RWPE2 (cell line): ENCODE data around the gene KNCN.

ENCODE experiments used
- ATAC-seq: fragments of 200-7000 bp; cut with Tn5 transposase; 3 replicates; pipeline ENCODE4 v1.9.1; 2021; ENCODE audit warnings: low read depth
- DNase-seq: peaks from one replicate; pipeline ENCODE4 v3.0.0-alpha.2; 2020; ENCODE audit warnings: low spot score
- H3K27ac ChIP-seq: fragments of 450-650 bp; 2 replicates; pipeline ENCODE4 v1.5.1; 2017; ENCODE audit warnings: mild to moderate bottlenecking; ENCODE audit not compliant: poor library complexity, severe bottlenecking
- H3K27me3 ChIP-seq: fragments of 250-450 bp; sonication (Bioruptor Pico); 2 replicates; pipeline ENCODE4 v1.5.1; 2021; ENCODE audit warnings: mild to moderate bottlenecking, moderate library complexity; ENCODE audit not compliant: insufficient read depth, poor library complexity, severe bottlenecking
- H3K36me3 ChIP-seq: fragments of 250-450 bp; sonication (Bioruptor Pico); 2 replicates; pipeline ENCODE4 v1.5.1; 2020; ENCODE audit warnings: low read depth, mild to moderate bottlenecking, moderate library complexity
- H3K4me1 ChIP-seq: fragments of 250-450 bp; sonication (Bioruptor Pico); 2 replicates; pipeline ENCODE4 v1.5.1; 2021; ENCODE audit warnings: mild to moderate bottlenecking, moderate library complexity; ENCODE audit not compliant: insufficient read depth, poor library complexity, severe bottlenecking
- H3K4me3 ChIP-seq: fragments of 250-450 bp; sonication (Bioruptor Pico); 2 replicates; pipeline ENCODE4 v1.5.1; 2021; ENCODE audit warnings: mild to moderate bottlenecking, moderate library complexity; ENCODE audit not compliant: severe bottlenecking
- H3K9me3 ChIP-seq: fragments of 250-450 bp; sonication (Bioruptor Pico); 2 replicates; pipeline ENCODE4 v1.5.1; 2021; ENCODE audit warnings: mild to moderate bottlenecking, moderate library complexity; ENCODE audit not compliant: severe bottlenecking
- TF ChIP-seq, protein P1 (sequence below): fragments of 450-650 bp; IDR thresholded peaks from one replicate; pipeline ENCODE4 v1.5.1; 2017; ENCODE audit warnings: mild to moderate bottlenecking, moderate library complexity; ENCODE audit not compliant: poor library complexity, severe bottlenecking

KNCN gene

DNA sequence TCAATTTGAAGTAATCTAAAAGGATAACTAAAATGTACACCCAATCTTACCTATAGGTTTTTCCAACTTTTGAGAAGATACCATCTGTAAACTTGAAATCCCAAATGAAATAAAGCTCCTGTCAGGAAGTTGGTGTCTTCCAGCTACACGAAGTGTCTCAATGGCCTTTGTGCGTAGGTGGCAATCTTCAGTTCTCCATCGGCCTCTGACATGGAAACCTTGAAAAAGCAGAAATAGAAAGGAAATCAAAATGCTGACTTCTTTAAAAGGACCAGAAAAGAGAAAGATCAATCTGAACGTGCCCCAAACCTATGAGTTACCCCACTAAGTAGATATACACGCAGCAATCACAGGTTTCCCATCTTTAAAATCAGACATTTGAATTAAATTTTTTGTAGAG, 42.6 kb upstream of the KNCN start:
- Histone ChIP-seq H3K27me3 (no peaks in the 10 kb centered on the region), H3K4me3 (no peak overlapping the region), H3K27ac (no peak overlapping the region), H3K9me3 (no peaks in the 10 kb centered on the region), H3K36me3 (peaks cover 35% of the 10 kb centered on the region), H3K4me1 (no peaks in the 10 kb centered on the region)
- DNase-seq (no peak), ATAC-seq (no peak)
- TF ChIP-seq, protein P1, sequence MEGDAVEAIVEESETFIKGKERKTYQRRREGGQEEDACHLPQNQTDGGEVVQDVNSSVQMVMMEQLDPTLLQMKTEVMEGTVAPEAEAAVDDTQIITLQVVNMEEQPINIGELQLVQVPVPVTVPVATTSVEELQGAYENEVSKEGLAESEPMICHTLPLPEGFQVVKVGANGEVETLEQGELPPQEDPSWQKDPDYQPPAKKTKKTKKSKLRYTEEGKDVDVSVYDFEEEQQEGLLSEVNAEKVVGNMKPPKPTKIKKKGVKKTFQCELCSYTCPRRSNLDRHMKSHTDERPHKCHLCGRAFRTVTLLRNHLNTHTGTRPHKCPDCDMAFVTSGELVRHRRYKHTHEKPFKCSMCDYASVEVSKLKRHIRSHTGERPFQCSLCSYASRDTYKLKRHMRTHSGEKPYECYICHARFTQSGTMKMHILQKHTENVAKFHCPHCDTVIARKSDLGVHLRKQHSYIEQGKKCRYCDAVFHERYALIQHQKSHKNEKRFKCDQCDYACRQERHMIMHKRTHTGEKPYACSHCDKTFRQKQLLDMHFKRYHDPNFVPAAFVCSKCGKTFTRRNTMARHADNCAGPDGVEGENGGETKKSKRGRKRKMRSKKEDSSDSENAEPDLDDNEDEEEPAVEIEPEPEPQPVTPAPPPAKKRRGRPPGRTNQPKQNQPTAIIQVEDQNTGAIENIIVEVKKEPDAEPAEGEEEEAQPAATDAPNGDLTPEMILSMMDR: no peak

DNA sequence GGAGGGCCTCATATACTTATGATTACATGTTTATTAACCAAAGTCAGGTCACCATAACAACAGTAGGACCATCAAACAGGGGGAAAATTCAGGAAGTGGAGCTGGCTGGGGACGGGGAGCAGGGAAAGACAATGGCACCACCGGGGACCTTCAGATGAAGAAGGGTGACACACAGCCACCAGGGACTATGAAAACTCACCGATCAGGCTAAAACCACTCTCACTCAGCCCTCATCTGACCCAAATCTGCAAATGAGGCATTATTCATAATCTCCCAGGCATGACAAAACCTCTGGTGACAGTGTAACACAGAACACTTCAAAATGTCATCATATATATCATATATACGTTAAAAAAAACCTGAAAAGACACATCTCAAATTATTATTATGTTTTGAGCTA, 41.4 kb upstream of the KNCN start:
- DNase-seq: no peak
- H3K9me3 ChIP-seq: no peaks in the 10 kb centered on the region
- no peak overlapping the region for H3K4me3 ChIP-seq
- TF ChIP-seq, protein P1: no peak
- H3K27ac ChIP-seq: no peak overlapping the region
- no peak for ATAC-seq
- no peaks in the 10 kb centered on the region for H3K4me1 ChIP-seq
- no peaks in the 10 kb centered on the region for H3K27me3 ChIP-seq
- H3K36me3 ChIP-seq: peaks cover 34% of the 10 kb centered on the region

DNA sequence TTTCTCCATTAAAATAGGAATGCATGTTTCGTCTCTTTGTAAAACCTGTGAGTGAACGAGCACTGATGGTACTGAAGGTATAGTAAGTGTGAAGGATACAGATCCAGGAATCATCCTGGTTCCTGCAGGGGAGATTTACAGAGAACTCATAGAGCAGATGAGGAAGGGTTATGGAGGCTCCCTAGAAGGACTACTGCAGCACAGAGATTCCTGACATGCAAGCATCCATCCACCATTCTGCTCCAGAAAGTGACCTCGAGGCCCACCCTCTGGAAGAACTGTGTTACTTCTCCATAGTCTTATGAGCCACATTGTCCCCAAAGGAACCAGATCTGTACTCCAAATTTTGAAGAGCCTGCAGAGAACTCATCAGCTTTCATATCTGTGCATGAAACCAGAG, 38.1 kb upstream of the KNCN start:
- DNase-seq (no peak), ATAC-seq (no peak)
- H3K27me3 ChIP-seq: no peaks in the 10 kb centered on the region
- no peaks in the 10 kb centered on the region for H3K9me3 ChIP-seq
- H3K4me1 ChIP-seq: no peaks in the 10 kb centered on the region
- H3K27ac ChIP-seq: no peak overlapping the region
- TF ChIP-seq, protein P1: no peak
- H3K36me3 ChIP-seq: peaks cover 34% of the 10 kb centered on the region
- no peak overlapping the region for H3K4me3 ChIP-seq

DNA sequence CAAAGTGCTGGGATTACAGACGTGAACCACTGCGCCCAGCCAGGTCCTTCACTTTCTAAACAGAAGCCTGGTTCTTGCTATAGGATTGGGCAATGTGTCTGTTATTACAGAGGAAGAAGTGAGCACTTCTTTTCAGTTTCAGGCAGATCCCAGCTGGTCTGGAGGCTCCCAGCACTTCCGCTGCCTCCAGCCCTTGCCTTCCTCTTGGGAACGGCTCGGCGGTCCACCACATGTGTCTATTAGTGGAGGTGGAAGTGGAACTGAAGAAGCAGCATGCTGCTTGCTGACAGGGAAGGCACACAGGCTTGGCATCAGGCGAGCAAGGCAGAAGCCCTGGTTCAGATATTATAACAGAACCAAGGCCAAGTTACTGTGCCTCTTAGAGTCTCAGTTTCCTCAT, 35.6 kb upstream of the KNCN start:
- H3K4me1 ChIP-seq: no peaks in the 10 kb centered on the region
- TF ChIP-seq, protein P1: no peak
- no peak overlapping the region for H3K27ac ChIP-seq
- H3K4me3 ChIP-seq: no peak overlapping the region
- H3K27me3 ChIP-seq: no peaks in the 10 kb centered on the region
- no peaks in the 10 kb centered on the region for H3K9me3 ChIP-seq
- no peak for ATAC-seq
- peaks cover 22% of the 10 kb centered on the region for H3K36me3 ChIP-seq
- no peak for DNase-seq

DNA sequence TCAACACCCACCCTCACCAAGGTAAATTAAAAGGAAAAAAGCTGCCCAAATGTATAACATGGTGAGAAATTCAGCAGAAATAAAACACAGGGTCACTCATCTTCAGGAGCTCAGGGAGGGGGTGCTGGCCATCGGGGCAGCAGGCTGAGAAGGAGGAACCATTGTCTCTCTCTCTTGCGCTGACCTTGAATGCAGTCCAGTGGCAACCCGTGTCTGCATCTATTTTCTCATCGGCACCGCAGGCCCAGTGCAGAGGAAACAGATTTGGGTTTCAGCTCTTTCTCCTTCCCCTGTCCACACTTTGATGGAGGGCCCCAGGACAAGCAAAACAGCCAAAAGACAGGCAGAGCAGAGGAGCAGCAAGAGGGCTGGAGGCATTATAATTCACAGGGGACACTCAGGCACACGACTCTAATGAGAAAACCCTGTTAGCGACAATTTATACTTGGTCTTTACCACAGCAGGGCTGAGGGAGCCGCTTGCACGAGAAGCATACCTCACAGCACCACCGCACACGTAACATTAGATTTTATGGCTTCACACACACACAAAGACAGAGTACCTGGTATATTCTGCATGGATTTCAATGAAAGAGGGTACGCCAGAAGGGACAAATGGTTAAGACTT, 34.0 kb upstream of the KNCN start:
- Histone ChIP-seq H3K4me1 (no peaks in the 10 kb centered on the region), H3K36me3 (peaks cover 20% of the 10 kb centered on the region), H3K4me3 (no peak overlapping the region), H3K27me3 (no peaks in the 10 kb centered on the region), H3K9me3 (no peaks in the 10 kb centered on the region), H3K27ac (no peak overlapping the region)
- ATAC-seq: no peak
- TF ChIP-seq, protein P1: no peak
- DNase-seq: no peak
